ENCODE data around the gene PACSIN1.

DNA sequence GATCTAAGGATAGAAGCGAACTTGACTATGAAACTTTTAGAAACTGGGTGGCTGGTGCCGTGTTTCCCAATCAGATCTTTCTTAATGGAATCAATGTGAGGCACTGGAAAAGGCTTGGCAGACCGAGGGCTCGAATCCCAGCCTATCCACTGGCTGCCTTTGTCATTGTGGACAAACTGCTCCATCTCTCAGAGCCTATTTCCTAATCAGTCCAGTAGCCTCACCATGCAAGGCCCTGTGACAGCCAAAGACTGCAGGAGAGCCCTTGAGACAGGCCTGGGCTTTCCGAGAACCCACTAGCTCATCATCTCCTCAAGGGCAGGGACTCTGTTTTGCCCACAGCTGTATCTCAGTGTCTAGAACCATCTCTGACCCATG is 46.9 kb downstream of the PACSIN1 start:
- TF ChIP-seq, protein P1, sequence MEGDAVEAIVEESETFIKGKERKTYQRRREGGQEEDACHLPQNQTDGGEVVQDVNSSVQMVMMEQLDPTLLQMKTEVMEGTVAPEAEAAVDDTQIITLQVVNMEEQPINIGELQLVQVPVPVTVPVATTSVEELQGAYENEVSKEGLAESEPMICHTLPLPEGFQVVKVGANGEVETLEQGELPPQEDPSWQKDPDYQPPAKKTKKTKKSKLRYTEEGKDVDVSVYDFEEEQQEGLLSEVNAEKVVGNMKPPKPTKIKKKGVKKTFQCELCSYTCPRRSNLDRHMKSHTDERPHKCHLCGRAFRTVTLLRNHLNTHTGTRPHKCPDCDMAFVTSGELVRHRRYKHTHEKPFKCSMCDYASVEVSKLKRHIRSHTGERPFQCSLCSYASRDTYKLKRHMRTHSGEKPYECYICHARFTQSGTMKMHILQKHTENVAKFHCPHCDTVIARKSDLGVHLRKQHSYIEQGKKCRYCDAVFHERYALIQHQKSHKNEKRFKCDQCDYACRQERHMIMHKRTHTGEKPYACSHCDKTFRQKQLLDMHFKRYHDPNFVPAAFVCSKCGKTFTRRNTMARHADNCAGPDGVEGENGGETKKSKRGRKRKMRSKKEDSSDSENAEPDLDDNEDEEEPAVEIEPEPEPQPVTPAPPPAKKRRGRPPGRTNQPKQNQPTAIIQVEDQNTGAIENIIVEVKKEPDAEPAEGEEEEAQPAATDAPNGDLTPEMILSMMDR (IDR thresholded peaks at IDR 0.05), result no peak
- TF ChIP-seq EP300 (IDR thresholded peaks at IDR 0.05) (no peak), POLR2AphosphoS5 (IDR thresholded peaks at IDR 0.05) (no peak), POLR2A (IDR thresholded peaks at IDR 0.05) (no peak)
